K562 (cell line): ENCODE results near the gene ZNF821. TPM values are rescaled to one million over a fixed set of nuclear protein-coding genes. Genes with fewer than 3 reads are reported as not detected.
A peak's percentile ranks its signal among the peaks of the same experiment; 100 is the strongest.

Experiments used
- ATF1 ChIP-seq, 2 experiments: fragments of 450-650 bp in 1 of 2; IDR thresholded peaks; 2 replicates each; pipeline ENCODE4 v1.6.1; 2016; ENCODE audit warnings: missing compliant biosample characterization in 1 of 2, missing genetic modification characterization in 1 of 2
- CHD2 ChIP-seq: IDR thresholded peaks from 2 replicates; pipeline ENCODE4 v1.6.1; 2011; ENCODE audit warnings: low read depth, low read length
- ELK3 ChIP-seq: fragments of 450-650 bp; formaldehyde crosslinking; IDR thresholded peaks from 2 replicates; pipeline ENCODE4 v1.4.0; 2020; ENCODE audit warnings: mild to moderate bottlenecking
- FOXM1 ChIP-seq, 2 experiments: fragments of 450-650 bp in 1 of 2; sonication (generic) in 1 of 2; formaldehyde crosslinking in 1 of 2; IDR thresholded peaks; 2 replicates each; pipeline versions ENCODE4 v1.6.1 to v1.9.0; 2017 to 2022; ENCODE audit warnings: low read depth in 2 of 2, mild to moderate bottlenecking in 2 of 2, missing genetic modification reagents in 1 of 2, moderate library complexity in 1 of 2
- FUS ChIP-seq: fragments of 200-400 bp; formaldehyde crosslinking; optimal IDR thresholded peaks from 2 replicates; pipeline ENCODE3; 2017; ENCODE audit warnings: low read depth, low read length
- KHSRP ChIP-seq: fragments of 450-650 bp; IDR thresholded peaks from 2 replicates; pipeline ENCODE4 v1.6.1; 2017
- MNT ChIP-seq, 2 experiments: fragments of 450-650 bp; conservative IDR thresholded peaks; 2 replicates each; pipeline ENCODE4 v1.6.1; 2017; ENCODE audit warnings: mild to moderate bottlenecking in 2 of 2, moderate library complexity in 2 of 2
- PCBP2 ChIP-seq: fragments of 200-400 bp; formaldehyde crosslinking; IDR thresholded peaks from 2 replicates; pipeline ENCODE4 v1.6.1; 2018; ENCODE audit warnings: low read length, low read depth, mild to moderate bottlenecking, moderate library complexity; ENCODE audit not compliant: poor library complexity, severe bottlenecking
- PTTG1 ChIP-seq: fragments of 450-650 bp; IDR thresholded peaks from 2 replicates; pipeline ENCODE4 v1.6.1; 2016; ENCODE audit warnings: low read depth, mild to moderate bottlenecking, missing genetic modification characterization, missing compliant biosample characterization
- SIN3A ChIP-seq, 2 experiments: fragments of 150-350 bp in 1 of 2; IDR thresholded peaks; 2 replicates each; pipeline ENCODE4 v1.6.1; 2011 to 2016; ENCODE audit warnings: borderline replicate concordance in 2 of 2, low read depth in 2 of 2, low read length in 2 of 2, mild to moderate bottlenecking in 2 of 2, moderate library complexity in 2 of 2; ENCODE audit not compliant: control insufficient read depth in 1 of 2
- TRIM28 ChIP-seq: fragments of 450-650 bp; IDR thresholded peaks from 2 replicates; pipeline ENCODE4 v1.6.1; 2017
- ZNF766 ChIP-seq: fragments of 200-800 bp; sonication (Bioruptor generic); conservative IDR thresholded peaks from 2 replicates; pipeline ENCODE4 v1.6.1; 2016; ENCODE audit warnings: missing genetic modification characterization, missing compliant biosample characterization
- polyA plus RNA-seq, 8 experiments: library from polyadenylated mRNA; depleted of rRNA in 4 of 8; stranded (reverse) in 5 of 8; unstranded in 3 of 8; fragments of >200 nt; fragmentation: Nextera tagmentation in 2 of 8; fragmentation: Illumina TruSeq in 1 of 8; extraction: Ambion mirVana in 2 of 8; extraction: Trizol in 1 of 8; gene quantifications; 2 replicates each; pipeline versions ENCODE4 v1.2.1 to v1.2.3, GENCODE V29; 2011 to 2014; ENCODE audit warnings: inconsistent platforms in 1 of 8, missing spikeins in 1 of 8
- total RNA-seq, 7 experiments: library from RNA; depleted of rRNA in 6 of 7; stranded (reverse); fragments of >200 nt in 6 of 7; fragmentation: Illumina TruSeq in 2 of 7; extraction: Trizol in 2 of 7; gene quantifications; 2 replicates each; pipeline versions ENCODE4 v1.2.1 to v1.2.3, GENCODE V29; 2011 to 2021; ENCODE audit warnings: low replicate concordance in 1 of 7

Gene ZNF821
- total and polyA plus RNA-seq, 9 of the 15 experiments (the other 6 are each of a cell fraction or from before 2014, with no cell fraction given) = 0.38 to 5.6 (median 3.6) TPM

- TF ChIP-seq ZNF766 (CRISPR knock-in tag) (peak; percentile 87), SIN3A (IDR thresholded peaks at IDR 0.05; ENCODE audit: borderline replicate concordance in 2 of 2, control insufficient read depth in 1 of 2, low read depth in 2 of 2, low read length in 2 of 2) (peak in 1 of 2 experiments; percentile 73; a peak in 1 of 4 replicates), MNT (conservative IDR thresholded peaks at IDR 0.05) (peak; percentile 33 to 66; a peak in 2 of 4 replicates), KHSRP (no peak), FUS (peak; percentile 67), TRIM28 (no peak), FOXM1 (IDR thresholded peaks at IDR 0.05; ENCODE audit: low read depth) (no peak), FOXM1 (CRISPR knock-in tag; IDR thresholded peaks at IDR 0.05; ENCODE audit: low read depth) (peak; percentile 19; the same call in 1 of the 2 replicates), ATF1 (CRISPR knock-in tag; IDR thresholded peaks at IDR 0.05) (no peak), ATF1 (tag; IDR thresholded peaks at IDR 0.05) (peak; percentile 36; the same call in 1 of the 2 replicates), CHD2 (no peak), ELK3 (CRISPR knock-in tag) (no peak), PCBP2 (no peak), PTTG1 (tag) (no peak)
Measured at GRCh38 chr16:71883849-71884638, at the start of gene ZNF821 (continued).
